HG03039 (cell line): ENCODE data around the gene CA5A.
"Not testable (repeated sequence)": the region's sequence is repeated elsewhere in the genome, so short reads cannot be mapped to it uniquely, and the experiment has no call there.

Experiments
- ATAC-seq: cut with Tn5 transposase; IDR thresholded peaks from one replicate; pipeline ENCODE4 v1.9.1; 2021; ENCODE audit warnings: mild to moderate bottlenecking, moderate library complexity; ENCODE audit not compliant: unreplicated experiment

The CA5A gene

DNA sequence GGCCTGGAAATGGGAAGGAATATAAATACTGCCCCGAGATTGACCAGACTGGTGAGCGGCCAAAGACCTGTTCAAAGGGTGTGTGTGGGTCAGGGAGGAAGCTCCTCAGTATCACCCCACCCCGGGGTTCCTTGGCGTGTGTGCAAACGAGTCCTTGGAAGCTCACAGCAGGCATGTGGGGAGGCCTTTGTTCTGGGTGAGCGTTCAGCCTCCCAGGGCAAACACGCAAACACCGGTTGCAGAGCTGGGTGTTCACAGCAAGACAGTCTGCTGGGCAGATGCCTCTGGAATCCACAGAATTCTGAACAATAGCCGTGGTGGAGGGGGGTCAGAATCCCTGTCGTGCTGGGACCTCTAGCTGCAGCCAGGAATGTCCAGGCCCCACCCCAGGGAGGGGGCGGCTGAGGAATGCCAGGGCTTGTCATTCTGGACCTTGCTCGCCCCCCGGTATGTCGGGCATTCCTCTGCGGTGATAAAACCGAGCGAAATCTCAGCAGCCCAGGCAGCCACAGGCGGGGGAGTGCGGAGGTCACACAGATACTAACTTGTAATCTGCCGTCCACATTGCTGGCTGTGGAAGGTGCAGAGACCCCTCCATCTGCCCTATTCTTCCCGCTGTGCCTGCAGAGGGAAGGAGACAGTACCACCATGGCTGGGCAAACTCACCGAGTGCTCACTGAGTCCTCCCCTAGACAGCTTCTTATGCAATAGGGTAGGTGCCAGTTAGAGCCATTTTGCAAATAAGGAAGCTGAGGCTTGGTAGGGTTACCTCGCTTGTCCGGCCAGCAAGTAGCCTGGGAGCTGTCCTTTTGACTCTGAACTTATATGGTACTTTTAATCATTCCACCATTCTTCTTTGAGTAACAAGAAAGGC, 65.7 kb downstream of the CA5A start:
- ATAC-seq, result not testable (repeated sequence)

DNA sequence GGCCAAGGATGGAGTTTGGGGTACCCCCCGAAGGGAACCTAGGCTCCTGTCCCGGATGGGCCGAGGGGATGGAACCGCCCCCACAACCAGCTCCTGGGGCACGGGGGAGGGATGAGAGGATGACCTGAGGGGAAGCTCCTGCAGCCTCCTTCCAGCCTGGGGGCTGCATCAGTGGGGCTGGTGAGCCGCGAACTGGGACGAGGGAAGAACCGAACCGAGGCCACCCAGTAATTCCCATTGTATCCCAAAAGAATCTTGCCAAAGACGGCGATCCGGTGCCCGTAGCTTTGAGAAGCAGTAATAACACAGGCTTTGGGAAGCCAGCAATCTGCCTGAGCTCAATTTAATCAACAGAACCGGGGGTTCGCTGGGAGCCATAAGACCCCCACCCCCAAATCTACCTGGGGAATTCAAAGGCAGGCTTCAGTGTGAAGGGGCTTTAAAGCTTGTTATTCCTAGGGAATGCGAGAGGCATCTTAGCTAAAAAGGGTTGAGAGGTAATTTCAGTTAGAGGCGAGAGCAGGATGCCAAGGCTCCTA, 66.4 kb downstream of the CA5A start:
- not testable (repeated sequence) for ATAC-seq

DNA sequence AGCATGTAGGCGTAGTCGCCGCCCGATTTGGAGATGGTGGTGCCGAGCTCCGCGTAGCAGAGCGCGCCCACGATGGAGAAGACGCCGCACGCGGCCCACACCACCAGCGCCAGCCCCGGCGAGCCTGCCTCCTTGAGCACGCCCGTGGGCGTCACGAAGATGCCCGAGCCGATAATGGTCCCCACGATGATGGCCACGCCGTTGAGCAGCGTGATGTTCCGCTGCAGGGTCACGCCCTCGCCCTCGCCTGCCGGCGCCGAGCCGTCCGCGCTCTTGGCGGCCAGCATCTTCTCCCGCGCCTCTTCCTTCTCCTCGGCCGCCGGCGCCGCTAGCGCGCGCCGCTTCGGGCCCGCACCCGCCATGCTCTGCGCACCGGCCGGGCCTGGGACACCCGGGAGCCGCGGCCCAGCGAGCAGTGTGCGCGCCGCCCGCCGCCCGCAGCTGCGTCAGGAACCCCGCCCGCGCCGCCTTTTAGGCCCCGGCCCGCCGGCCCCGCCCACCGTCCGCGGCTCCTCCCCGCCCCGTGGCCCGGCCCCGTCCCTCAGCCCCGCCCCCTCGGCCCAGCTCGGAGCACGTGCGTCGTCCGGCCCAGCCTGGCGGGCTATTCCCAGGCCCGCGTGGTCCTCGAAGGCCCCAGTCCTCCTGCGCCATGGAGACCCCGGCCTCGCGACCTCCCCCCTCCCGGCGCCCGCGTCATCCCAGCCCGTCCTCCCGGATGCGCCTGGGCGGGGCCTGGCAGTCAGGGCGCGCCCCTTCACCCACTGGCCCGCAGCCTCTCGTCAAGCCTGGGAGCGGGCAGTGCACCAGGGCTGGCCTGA, 67.1 kb downstream of the CA5A start, which contains the start of gene SLC7A5:
Gene SLC7A5, minus strand, starts transcription at position 447 of the 818 bp plus-strand sequence. Its CDS starts 85 bp downstream, at position 362.
- ATAC-seq, result peak; percentile 53

DNA sequence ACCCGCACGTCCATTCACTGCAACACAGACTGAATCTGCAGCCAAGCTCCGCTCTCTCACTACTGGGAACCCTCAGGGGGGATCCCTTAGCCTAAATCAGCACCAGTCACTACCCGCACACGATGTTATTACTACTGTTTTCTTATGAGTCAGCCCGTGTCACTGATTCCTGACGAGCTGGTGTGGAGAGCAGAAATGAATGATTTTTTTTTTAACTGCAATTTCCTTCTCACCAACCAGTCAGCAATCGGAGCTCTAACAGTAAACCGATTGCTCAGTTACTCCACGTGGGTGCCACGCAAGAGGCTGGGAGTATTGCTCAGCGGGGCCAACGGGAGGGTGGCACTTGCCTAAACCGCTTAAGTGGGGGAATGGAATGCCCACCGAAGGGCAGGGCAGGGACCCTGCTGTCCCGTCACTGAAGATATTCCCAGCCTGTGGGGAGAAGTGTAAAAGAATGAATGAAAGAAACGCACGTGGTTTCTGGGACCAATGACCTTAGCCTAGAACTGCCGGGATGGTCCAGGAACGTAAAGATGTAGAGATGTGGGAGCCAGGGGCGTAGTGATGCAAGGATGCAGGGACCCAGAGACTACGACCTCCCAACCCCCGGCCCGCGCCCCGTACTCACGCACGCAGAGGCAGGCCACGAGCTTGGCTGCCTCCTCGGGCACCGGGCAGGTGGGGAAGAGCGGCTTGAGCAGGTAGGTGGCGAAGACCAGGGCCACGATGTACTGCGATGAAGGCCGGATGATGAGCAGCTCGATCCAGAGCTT, 67.9 kb downstream of the CA5A start:
- ATAC-seq, result not testable (repeated sequence)

DNA sequence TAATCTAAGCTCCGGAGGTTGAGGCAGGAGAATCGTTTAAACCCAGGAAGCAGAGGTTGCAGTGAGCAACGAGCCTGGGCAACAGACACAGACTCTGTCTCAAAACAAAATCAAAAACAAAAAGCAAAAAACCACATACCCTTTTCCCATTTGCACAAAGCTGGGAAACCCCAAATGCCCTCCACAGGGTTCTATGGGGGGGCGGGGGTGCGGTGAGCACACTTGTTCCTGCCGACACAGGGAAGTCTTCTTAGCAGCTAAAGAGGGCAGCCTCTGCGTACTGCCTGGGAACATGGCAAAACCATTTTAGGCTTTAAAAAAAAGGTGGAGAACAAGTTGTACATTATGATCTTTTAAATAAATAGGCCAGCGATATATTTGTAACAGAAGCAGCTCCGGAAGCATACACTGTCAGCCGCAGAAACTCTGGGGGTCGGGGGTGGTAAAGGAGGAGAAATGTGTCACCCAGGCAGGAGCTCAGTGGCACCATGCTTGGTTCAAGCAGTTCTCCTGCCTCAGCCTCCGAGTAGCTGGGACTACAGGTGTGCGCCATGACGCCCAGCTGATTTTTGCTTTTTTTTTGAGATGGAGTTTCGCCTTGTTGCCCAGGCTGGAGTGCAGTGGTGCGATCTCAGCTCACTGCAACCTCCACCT, 70.3 kb downstream of the CA5A start:
- ATAC-seq, result not testable (repeated sequence)

DNA sequence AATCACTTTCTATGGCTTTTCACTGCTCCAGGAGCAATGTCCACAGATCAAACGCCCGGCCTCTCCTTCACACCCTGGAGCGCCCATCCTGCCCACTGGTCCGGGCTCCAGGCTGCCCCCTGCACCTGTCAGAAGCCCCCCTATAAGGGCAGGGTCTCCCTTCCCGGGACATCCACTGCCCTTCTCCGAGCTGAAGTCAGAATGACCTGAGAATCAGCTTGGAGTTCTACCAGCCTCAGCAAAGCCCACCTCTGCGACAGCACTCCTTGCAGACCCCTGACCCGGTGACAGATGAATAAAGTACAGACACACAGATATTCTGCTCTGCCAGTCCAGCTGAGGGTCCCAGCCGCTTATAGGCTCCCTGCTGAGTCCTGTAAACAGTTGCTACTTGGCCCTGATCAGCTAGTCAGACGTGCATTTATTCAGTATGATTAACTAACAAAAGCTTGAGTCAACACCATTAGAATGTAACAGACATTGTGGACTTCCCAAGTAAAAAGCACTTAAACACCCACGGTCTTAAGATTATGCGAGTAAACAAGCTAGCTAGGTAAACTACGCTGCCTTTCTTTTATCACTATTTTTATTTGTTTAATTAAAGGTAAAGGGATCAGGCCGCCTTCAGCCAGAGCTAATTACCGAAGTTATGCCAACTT, 71.9 kb downstream of the CA5A start:
- no peak for ATAC-seq

DNA sequence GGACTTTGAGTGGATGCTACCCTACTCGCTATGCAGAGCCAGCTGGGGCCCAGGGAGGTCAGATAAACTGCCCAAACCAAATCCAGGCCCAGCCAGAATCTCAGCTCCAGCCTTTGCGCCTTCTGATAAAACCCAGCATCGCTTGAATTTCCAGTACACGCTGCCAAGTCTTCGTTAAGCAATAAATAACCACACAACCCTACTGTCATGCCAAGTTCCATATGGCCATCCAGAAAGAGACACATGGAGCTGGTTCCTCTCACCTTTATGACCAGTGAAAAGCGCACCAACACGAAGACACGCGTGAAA, 73.0 kb downstream of the CA5A start:
- not testable (repeated sequence) for ATAC-seq

DNA sequence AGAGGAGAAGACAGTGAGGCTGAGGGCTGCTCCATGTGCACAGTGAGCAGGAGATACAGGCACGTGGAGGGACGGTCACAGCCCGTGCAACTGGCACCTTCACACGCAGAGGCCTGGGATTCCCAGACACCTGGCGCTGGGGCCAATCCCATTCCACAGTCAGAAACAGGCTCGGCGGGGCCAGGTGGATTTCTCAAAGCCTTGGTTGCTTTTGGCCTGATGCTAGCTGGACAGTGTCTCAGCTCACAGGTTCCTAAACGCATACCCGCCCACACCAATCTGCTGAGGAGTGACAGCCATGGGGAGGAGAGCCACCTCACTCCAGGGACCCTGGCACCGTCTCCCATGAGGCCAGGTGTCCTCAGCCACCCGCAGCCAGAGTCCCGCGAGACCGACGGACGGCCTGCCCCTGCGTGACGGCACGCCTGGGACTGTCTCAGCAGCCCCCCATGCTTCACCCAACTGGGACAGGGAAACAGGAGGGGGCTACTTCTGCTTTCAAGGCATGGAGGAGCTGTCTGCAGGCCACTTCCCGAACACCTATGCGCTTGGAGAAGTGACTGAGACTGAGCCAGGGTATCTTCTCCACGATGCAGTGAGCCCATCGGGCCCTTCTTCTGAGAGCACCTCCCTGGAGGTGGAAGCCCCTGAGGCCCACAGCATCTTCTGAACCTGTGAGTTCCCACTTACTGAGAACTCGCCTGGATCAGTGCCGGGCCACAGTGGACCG, 73.6 kb downstream of the CA5A start:
- ATAC-seq, result not testable (repeated sequence)

DNA sequence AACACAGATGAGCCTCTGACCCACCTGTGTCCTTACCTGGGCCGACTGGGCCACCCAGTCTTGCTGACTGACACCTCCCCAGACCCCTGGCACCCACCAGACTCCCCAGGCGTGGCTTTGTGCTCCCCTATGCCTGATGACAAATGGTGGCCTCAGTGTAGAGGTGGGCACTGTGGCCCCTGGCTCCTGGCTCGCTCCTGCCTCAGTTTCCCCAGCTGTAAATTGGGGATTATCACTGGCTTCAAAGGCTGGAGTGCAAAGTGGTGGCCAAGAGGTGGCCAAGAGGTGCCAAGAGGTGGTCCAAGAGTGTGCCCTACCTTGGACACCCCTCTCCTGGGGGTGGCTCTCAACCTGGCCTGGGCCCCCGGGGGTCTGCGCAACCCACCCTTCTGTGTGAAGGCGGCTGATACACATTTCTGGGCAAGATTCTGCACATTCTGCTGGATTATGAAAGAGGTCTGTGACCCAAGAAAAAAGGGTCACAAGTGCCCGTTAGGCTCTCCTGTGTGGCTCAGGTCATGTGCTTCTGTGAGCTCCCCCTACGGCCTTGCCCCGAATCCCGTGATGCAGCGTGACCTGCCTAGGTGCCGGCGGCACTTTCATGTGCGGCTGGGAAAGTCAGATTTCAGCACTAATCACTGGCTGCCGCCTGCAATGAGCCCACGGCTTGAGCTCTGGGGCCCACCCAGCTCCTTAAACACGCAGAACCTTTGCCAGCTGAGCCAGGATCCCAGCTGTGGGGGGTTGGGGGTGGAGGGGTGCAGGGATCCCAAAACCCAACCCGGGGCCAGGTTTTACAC, 74.8 kb downstream of the CA5A start:
- not testable (repeated sequence) for ATAC-seq

DNA sequence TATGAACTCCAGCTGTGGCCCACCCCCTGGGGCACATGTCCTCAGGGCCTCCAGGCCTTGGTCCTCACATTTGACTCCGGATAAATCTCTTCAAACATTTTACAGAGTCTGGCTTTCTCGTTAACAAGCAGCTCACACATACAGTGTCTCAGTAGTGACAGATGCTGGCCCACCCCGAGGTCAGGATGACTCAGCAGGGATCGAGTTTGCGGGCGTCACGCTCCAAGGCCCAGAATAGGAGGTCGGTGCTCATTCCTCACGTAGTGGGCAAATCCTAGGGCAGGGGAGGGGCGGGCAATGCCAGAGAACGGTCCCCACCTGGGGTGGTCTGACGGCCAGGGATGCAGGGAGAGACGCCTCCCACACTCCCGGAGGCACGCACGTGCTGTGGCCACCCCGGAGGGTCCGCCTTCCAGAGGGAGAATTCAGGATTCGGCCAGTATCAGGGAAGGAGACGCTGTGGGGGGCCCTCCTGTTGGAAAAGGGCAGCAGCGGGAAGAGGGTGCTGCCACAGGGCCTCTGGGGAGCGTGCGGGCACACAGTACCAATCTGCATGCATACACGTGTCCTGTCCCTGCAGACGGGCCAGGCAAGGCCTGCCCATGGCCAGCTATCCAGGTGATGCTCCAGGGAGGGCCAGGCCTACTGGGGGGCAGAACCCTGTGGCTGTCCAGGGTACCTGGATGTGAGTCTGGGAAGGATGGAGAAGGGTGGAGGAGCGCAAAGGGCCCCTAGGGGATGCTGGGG, 75.6 kb downstream of the CA5A start:
- no peak for ATAC-seq

DNA sequence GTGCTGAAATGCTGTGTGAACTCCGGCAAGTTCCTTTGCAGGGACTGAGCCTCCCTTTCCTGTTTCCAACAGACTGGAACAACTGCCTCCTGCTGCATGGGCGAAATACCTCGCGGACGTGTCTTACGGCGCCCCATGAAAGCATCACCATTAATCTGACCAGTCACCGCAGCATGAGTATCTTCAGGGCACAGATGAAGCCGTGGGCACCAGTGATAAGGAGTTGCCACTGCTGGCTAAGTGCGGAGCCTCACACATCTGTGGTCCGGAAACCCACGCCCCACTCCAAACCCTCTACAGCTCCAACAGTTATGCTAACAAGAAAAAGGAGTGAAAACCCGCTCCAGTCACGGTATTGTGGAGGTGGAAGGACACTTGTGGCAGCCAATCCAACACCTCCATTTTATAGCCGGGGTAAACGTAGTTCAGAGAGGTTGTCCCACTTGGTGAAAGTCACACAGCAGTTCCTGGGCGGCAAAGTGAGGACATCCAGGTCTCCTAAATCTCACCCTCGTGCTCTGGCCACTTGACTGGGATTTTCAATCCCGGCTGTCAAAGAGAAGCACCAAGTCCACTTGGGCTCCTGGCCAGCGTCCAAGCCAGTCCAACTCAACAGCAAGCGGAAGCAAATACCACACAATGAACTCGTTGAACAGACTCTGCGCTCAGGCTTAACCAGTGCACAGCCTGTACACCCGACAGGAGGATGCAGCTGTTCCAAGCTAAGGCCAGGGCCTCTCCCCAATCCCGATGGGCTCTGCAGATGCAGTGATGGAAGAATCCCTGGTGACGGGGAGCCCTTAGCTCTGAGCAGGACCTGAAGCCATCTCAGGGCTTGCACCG, 78.0 kb downstream of the CA5A start:
- not testable (repeated sequence) for ATAC-seq

DNA sequence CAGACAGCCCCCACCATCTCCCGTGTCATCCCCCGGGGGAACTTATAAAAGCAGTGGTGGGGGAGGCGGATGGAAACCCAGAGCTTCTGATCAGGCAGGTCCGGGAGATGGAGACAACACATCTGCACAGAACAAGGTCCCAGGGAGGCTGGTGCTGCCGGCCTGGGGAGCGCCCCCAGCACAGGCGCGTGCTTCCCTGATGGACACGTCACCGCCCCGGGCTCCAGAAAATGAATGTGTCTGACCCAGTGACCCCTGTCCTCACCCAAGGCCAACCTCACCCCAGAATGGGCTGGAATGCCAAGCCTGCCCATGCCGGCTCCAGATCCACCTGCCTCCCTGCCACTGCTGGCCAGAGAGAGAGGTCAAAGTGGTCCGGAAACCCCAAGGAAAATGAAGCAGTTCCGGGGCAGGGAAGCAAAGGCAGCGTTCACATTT, 79.5 kb downstream of the CA5A start:
- ATAC-seq, result no peak

DNA sequence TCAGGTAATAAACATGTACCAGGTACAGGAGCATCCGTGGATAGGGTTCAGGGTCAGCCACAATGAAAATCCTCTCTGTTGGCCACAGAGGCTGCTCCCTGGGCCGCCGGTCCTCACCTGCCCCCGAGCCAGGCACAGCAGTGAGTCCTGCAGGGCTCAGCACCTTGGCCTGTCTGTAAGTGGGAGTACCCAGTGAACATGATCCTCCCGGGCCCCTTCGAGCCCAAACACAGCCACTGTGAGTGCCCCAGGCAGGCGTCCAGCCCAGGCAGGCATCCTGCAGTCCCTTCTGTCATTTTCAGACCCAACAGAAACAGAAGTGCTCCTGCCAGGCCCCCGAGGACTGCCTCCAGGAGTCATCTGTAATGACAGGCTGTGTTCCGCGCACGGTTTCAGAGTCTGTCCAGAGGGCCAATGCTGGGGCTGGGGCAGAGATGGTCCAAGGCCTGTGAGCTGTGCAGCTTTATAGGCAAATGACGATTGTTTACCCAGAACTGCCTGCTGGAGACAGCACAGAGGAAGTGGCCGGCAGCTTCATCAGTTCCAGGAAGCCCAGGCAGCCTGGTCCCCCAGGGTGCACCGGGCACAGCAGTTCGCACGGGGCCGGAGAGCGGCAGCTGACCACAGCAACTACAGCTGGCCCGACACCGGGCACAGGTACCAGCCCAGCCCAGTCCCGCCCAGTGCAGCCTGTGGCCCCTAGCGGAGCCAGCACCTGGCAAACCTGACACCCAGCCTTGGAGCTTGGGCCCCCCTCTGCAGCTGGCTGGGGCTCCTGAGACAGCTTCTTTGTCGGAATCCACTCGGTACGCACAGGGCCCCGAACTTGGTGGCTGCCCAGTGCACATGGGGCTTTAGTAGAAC, 80.2 kb downstream of the CA5A start:
- no peak for ATAC-seq

DNA sequence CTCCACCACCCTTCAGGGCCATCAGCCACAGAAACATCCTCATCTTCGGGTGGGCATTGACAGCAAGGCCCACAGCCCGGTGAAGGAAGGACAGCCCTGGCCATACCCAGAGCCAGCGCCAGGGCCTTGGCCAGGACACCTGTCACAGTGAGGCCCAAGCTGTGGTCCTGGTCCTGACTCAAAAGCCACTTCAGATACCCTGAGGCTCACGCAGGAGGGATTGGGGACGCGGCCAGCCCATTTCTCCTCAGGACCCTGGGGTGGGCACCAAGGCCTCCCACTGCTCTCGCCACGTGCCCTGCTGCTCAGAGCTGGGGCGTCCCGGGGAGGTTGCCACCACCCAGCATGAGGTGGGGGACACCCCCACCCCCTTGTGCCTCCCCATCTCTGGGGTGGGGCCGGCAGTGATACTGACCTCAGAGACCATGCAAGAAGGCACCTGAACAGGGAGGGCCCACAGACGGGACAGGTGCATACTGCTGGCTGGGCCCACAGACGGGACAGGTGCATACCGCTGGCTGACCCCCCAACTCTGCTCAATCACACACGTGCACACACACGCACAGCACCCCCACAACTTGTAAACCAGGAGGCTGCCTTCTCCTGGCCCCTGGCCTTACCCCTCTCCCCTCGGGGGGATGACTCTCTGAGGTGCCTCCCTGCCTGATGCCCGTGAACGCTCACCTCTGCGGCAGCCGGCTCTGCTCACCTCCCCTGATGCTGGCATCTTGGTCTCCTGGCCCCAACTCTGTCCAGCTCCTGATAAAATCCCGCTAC, 81.2 kb downstream of the CA5A start:
- ATAC-seq, result no peak
